Stimulated activated naive CD8-positive, alpha-beta T cell treated with anti-CD3 and anti-CD28 coated beads, Interleukin-15, amount 100 ng/mL, for 72 hours (primary cell): ENCODE results near the gene AHCYL2.
"Not testable (repeated sequence)": the region's sequence is repeated elsewhere in the genome, so short reads cannot be mapped to it uniquely, and the experiment has no call there.

Experiments used
- ATAC-seq: fragments of 150-1000 bp; cut with Tn5 transposase; 2 replicates; pipeline ENCODE4 v1.10.0; 2021; ENCODE audit warnings: mild to moderate bottlenecking, moderate library complexity
- DNase-seq, 2 donors: peaks; one replicate each; pipeline ENCODE4 v3.0.0; 2021 to 2022
- H3K27ac Mint-ChIP-seq, 2 donors: one replicate each; pipeline ENCODE4 v1.8.0; 2022; ENCODE audit warnings: mild to moderate bottlenecking in 2 of 2, mixed read lengths in 2 of 2, moderate library complexity in 2 of 2
- H3K27me3 Mint-ChIP-seq: one replicate; pipeline ENCODE4 v1.8.0; 2022; ENCODE audit warnings: mixed read lengths
- H3K4me1 Mint-ChIP-seq: one replicate; pipeline ENCODE4 v1.8.0; 2022; ENCODE audit warnings: mild to moderate bottlenecking, mixed read lengths
- H3K4me3 Mint-ChIP-seq, 2 donors: one replicate each; pipeline ENCODE4 v1.8.0; 2022; ENCODE audit warnings: mild to moderate bottlenecking in 2 of 2, mixed read lengths in 2 of 2, moderate library complexity in 1 of 2
- H3K9me3 Mint-ChIP-seq, 2 donors: one replicate each; pipeline ENCODE4 v1.8.0; 2022; ENCODE audit warnings: mixed read lengths in 2 of 2

AHCYL2 gene

DNA sequence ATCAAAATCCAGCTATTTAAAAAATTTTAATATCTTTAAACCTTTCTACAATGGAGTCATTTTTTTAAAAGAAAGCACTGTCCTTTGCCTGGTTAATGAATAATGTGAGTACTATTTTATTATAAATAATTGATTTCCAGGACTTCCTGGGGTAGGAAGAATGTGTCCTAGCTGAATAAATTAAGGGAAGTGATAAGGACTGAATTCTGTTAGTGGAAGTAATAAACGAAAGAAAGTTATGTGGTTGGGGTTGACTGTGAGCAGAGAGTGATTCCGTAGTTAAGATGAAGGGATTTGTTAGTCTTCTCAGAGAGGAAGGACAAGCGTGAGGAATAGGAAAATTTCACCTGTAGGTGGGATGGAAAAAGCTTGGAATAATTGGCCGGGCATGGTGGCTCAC lies 59.1 kb downstream of the AHCYL2 start:
- peaks cover 6% of the 10 kb centered on the region for H3K4me1 Mint-ChIP-seq
- no peaks in the 10 kb centered on the region for H3K9me3 Mint-ChIP-seq
- H3K4me3 Mint-ChIP-seq = no peak overlapping the region
- no peaks in the 10 kb centered on the region for H3K27me3 Mint-ChIP-seq
- no peak overlapping the region for H3K27ac Mint-ChIP-seq
- no peak for DNase-seq
- no peak for ATAC-seq

DNA sequence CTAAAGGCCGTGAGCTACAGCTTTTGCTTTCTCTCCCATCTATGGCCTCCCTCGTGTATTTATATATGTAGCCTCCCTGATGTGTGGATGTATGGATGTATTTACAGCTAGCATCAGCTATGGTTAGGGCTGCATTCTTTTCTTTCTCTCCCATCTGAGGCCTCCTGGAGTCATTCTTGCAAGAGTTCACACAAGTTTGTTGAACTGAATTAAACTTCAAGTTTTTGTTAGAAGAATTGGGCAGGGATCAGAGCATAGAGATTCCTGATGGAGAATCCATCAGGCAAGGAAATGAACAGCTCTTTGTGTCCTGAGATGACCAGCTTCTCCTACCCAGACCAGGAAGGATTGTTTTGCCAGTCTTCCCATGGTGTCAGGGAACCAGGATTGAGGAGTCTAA lies 60.3 kb downstream of the AHCYL2 start:
- ATAC-seq (no peak), DNase-seq (no peak)
- Mint-ChIP-seq H3K27me3 (no peaks in the 10 kb centered on the region), H3K9me3 (no peaks in the 10 kb centered on the region), H3K27ac (no peak overlapping the region), H3K4me3 (no peak overlapping the region), H3K4me1 (no peaks in the 10 kb centered on the region)

DNA sequence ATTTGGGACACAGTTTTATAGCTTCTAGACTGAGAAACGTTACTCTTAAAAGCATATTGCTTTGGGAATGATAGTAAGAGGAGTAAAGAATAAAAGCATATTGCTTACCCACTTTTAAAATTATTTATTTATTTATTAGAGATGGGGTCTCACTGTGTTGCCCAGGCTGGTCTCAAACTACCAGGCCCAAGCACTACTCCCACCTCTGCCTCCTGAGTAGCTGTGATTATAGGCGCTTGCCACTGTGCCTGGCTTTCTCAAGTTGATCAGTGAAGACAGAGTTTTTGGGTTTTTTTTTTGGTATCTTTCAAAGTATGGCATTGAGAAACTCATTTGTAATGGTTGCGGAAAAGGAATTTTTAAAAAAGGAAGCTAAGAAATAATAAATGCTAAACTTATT lies 68.0 kb downstream of the AHCYL2 start:
- ATAC-seq = no peak
- H3K27me3 Mint-ChIP-seq = no peaks in the 10 kb centered on the region
- H3K9me3 Mint-ChIP-seq = no peaks in the 10 kb centered on the region
- DNase-seq = no peak
- no peak overlapping the region for H3K27ac Mint-ChIP-seq
- no peaks in the 10 kb centered on the region for H3K4me1 Mint-ChIP-seq
- H3K4me3 Mint-ChIP-seq = no peak overlapping the region

DNA sequence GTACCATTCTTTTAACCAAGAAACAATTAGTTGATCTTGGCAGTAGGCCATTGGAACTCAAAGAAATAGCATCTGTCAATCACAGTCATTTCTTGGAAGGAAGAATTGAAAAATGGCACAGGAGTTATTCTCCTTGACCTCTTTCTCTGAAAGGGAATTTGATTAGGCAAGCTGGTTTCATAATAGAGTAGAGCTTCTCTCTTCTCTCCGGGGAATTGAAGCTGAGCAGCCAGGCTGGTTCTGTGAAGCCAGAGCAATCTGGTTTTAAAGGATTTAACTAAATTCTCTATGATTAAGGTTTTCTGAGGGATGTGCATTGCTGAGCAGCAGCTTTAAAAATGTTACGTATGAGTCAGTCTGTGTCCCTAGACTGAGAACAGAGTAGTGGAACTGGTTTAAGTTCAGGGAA lies 70.2 kb downstream of the AHCYL2 start:
- Mint-ChIP-seq H3K9me3 (no peaks in the 10 kb centered on the region), H3K27me3 (no peaks in the 10 kb centered on the region), H3K27ac (no peak overlapping the region), H3K4me1 (no peaks in the 10 kb centered on the region), H3K4me3 (no peak overlapping the region)
- ATAC-seq = no peak
- no peak for DNase-seq

DNA sequence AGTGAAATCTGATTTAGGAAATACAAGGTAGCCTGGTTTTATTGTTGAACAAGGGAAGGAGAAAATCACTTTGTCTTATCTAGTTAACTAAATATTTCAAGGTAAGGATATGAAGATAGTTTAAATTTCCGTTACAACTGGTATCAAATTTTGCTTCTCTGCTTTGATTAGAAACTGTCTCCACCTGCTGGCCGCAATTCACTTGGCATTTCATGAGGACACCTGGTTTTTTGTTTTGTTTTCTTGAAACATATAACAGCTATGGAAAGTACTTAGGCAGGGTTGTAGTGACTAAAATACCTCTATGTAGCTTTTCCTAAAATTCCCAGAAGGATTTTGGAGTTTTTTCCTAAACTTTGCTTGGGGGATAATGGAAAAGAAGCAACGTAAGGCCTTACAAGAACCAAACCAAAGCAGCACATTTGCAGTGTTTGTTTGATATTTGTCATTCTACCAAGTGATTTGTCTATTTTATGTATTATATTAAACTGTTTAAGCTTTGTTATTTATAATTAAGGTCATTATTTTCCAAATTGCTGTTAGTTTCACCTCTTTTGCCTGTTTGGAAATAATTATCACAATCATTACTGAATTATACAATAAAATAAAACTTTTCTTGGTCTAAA lies 73.6 kb downstream of the AHCYL2 start:
- peak; percentile 21 to 37 for DNase-seq
- no peak for ATAC-seq

DNA sequence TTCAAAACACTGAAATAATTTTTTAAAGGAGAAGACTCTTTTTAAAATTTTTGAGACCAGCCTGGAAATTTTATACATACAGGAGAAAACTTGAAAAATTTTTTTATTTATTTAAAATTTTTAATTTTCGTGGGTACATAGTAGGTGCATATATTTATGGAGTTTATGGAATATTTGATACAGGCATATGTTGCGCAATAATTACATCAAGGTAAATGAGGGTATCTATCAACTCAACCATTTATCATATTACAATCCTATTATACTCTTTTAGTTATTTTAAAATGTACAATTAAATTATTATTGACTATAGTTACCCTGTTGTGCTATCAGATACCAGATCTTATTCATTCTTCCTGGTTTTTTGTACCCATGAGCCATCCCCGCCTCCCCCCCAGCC lies 75.1 kb downstream of the AHCYL2 start:
- H3K4me1 Mint-ChIP-seq = no peaks in the 10 kb centered on the region
- H3K27ac Mint-ChIP-seq = no peak overlapping the region
- H3K4me3 Mint-ChIP-seq = no peak overlapping the region
- ATAC-seq (no peak), DNase-seq (no peak)
- H3K27me3 Mint-ChIP-seq = no peaks in the 10 kb centered on the region
- H3K9me3 Mint-ChIP-seq = peaks cover 10 to 22% of the 10 kb centered on the region in 2 donors

More for the DNA sequence above, 73.6 kb downstream of the AHCYL2 start:
- Mint-ChIP-seq H3K4me1 (no peaks in the 10 kb centered on the region), H3K27me3 (no peaks in the 10 kb centered on the region), H3K9me3 (peaks cover 0 to 12% of the 10 kb centered on the region in 2 donors), H3K27ac (no peak overlapping the region), H3K4me3 (no peak overlapping the region)

DNA sequence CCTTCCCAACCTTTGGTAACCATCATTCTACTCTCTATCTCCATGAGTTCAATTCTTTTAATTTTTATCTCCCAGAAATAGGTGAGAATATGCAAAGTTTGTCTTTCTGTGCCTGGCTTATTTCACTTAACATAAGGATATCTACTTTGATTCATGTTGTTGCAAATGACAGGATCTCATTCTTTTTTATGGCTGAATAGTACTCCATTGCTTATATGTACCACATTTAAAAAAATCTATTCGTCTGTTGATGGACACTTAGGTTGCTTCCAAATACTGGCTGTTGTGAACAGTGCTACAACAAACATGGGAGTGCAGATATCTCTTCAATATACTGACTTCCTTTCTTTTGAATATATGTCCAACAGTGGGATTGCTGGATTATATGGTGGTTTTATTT lies 75.5 kb downstream of the AHCYL2 start:
- H3K4me3 Mint-ChIP-seq, H3K27ac Mint-ChIP-seq, DNase-seq, H3K27me3 Mint-ChIP-seq, H3K4me1 Mint-ChIP-seq, ATAC-seq: not testable (repeated sequence)
- peaks cover 10 to 22% of the 10 kb centered on the region in 2 donors for H3K9me3 Mint-ChIP-seq

DNA sequence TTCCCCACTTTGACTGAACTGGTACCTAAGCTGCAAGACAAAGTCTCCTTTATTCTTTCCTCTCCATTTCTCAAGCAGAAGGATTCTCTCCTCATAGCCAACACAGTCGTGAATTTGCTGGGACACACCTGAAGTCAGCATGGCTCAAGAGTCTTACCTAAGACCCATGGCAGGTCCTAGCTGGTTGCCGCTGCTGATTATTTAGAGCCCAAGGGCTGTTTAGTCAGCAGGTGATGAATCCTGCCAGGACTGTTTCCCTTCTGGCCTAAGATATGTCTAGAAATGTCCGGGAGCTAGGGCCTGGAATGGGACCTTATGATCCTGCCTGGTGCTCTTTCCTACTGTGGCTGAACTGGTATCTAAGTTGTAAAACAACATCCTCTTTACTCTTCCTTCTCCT lies 82.8 kb downstream of the AHCYL2 start:
- H3K27me3 Mint-ChIP-seq = no peaks in the 10 kb centered on the region
- ATAC-seq (no peak), DNase-seq (no peak)

DNA sequence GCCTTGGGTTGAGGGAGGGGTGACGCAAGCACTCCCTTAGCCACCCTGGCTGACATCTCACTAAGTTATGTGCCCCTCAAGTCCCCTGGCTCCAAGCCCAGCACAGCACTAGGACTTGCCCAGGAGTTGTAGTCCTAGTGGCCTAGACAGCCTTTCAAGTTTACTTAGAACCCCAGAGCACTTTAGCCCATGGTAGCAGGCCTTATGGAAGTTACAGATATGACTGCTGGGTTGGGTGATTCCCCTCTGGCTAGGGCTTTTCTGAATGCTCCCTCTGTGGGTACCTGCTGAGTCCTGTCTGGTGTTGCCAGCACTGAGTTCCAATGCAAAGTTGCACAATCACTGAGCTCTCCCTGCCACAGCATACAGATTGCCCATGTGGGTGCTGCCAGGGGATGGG lies 83.2 kb downstream of the AHCYL2 start:
- Mint-ChIP-seq H3K4me1 (peaks cover 3% of the 10 kb centered on the region), H3K4me3 (no peak overlapping the region), H3K27ac (no peak overlapping the region), H3K9me3 (peaks cover 12 to 14% of the 10 kb centered on the region in 2 donors), H3K27me3 (no peaks in the 10 kb centered on the region)
- ATAC-seq (no peak), DNase-seq (no peak)

More for the DNA sequence above, 82.8 kb downstream of the AHCYL2 start:
- Mint-ChIP-seq H3K4me3 (no peak overlapping the region), H3K4me1 (no peaks in the 10 kb centered on the region), H3K27ac (no peak overlapping the region), H3K9me3 (peaks cover 10 to 15% of the 10 kb centered on the region in 2 donors)

DNA sequence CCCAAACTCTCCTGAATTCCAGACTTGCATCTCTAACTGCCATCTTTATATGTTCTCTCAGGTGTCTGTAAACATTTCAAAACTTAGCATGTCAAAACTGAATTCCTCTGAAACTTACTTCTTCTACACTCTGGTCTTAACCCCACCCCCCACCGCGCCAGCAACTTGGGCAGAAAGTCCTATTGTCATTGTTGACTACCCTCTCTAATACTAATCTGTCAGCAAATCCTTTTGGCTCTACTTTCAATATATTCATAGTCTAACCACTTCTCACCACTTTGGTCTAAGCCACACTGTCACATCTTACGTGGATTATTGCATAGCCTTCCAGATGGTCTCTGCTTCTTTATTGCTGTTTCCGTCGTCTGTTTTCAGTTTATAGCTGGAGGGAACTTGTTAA lies 86.6 kb downstream of the AHCYL2 start:
- no peak for DNase-seq
- Mint-ChIP-seq H3K27me3 (no peaks in the 10 kb centered on the region), H3K27ac (no peak overlapping the region), H3K4me3 (no peak overlapping the region), H3K9me3 (peaks cover 0 to 6% of the 10 kb centered on the region in 2 donors), H3K4me1 (peaks cover 8% of the 10 kb centered on the region)
- ATAC-seq = no peak

DNA sequence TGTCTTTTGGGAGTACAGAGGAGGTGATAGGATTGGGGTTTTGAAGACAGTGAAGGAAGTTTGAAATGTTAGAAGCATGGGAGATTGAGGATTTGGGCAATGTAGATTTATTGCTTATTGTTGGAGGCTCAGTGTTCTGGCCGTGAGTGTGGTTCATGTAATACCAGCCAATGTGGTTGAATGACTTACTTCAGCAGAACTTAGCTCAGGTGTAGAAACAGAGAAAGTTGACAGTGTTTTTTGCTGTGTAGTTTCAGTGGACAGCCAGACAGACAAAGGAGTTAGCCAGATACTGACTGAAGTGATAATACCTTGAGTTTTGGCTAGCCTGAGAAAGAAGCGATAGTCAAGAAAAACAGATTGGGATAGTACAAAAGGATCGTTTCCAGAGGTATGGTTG lies 88.5 kb downstream of the AHCYL2 start:
- Mint-ChIP-seq H3K27me3 (no peaks in the 10 kb centered on the region), H3K4me3 (no peak overlapping the region), H3K27ac (peak overlapping the region in 1 of 2 donors; percentile 79), H3K4me1 (peaks cover 8% of the 10 kb centered on the region), H3K9me3 (peaks cover 0 to 6% of the 10 kb centered on the region in 2 donors)
- no peak for ATAC-seq
- no peak for DNase-seq

DNA sequence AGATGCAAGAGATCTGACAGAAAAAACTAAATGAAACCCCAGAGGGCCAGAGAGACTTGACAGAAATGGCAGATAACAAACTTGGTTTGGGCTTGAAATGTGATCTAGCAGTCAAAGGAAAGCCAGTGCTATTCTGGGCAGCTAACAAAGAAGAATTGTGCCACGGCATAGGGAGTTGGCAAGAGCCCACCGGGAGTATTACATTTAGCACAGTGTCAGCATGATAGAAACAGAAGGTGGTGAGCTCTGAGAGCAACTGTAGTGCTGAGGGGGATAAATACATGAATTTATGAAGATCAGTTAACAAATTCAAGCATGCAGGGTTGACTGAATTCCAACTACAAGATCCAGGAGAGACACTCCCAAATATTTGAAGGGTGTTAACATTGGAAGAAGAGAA lies 91.1 kb downstream of the AHCYL2 start:
- Mint-ChIP-seq H3K27ac (no peak overlapping the region), H3K4me1 (peaks cover 8% of the 10 kb centered on the region), H3K9me3 (peaks cover 0 to 6% of the 10 kb centered on the region in 2 donors), H3K4me3 (no peak overlapping the region), H3K27me3 (no peaks in the 10 kb centered on the region)
- DNase-seq (no peak), ATAC-seq (no peak)

DNA sequence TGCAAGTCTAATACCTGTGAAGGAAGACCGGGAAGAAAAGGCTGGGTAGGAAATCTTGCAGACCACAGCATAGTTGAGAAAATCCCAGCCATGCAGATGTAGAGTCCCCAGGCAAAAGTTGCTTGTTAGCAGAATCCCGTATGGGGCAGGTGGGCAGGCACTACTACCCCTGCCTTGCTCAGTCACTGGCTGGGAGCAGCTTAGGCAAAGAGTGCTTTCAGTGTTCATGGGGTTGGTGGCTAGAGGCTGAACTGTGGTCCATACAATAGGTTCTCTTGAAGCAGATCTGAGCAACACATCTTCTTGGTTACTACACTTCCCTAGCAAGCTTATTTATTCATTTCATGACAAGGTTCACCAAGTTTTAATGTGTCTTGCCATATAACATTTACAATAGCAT lies 92.6 kb downstream of the AHCYL2 start:
- peaks cover 8% of the 10 kb centered on the region for H3K4me1 Mint-ChIP-seq
- H3K27me3 Mint-ChIP-seq = no peaks in the 10 kb centered on the region
- no peak for ATAC-seq
- no peak overlapping the region for H3K4me3 Mint-ChIP-seq
- DNase-seq = no peak
- H3K9me3 Mint-ChIP-seq = peaks cover 0 to 6% of the 10 kb centered on the region in 2 donors
- no peak overlapping the region for H3K27ac Mint-ChIP-seq

DNA sequence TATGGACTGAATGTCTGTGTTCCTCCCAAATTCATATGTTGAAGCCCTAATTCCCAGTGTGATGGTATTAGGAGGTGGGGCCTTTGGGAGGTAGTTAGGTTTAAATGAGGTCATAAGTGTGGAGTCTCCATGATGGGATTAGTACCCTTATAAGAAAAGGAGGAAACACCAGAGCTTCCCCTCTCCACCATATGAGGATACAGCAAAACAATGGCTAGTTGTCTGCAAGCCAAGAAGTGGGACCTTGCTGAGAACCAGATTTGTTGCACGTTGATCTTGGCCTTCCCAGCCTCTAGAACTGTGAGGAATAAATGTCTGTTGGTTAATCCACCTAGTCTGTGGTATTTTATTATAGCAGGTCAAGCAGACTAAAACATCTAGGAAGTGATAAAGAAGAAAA lies 102.2 kb downstream of the AHCYL2 start:
- ATAC-seq = no peak
- no peak overlapping the region for H3K4me3 Mint-ChIP-seq
- no peaks in the 10 kb centered on the region for H3K27me3 Mint-ChIP-seq

DNA sequence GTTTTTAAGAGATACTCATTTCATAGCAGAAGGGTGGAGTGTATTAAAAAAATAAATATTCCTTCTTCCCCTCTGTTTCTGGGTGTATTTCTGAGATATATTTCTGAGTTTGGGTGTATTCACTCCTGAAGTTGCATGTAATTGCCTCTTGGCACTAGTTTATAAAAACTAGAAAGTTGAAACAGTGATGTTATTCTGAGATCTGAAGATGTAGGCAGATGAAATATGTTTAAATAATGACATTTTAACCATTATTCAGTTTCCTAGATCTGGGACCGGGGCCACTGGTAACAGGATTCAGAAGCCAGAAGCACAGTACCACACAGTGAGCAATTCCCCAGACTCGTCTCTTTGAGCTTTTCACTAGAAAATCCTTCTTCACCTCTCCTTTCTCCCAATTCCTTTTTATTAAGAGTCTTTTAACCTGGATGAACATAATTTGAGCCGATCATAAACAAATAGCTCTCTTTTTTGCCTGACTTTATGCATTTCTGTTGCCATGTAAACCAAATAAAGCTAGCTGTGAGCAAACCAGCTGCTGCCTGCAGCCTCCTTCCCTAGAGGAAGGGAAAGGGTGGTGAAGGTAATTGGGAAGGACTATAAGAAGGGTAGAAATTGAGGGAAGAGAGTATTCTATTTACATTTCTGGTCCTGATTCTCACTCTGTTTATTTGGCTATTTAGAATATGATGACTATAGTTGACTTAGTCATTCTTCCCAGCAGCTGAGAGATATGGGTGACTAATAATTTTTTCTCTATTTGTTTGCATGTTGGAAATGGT lies 107.6 kb downstream of the AHCYL2 start:
- Mint-ChIP-seq H3K27ac (no peak overlapping the region), H3K9me3 (no peaks in the 10 kb centered on the region), H3K4me1 (no peaks in the 10 kb centered on the region), H3K27me3 (no peaks in the 10 kb centered on the region), H3K4me3 (no peak overlapping the region)
- ATAC-seq (no peak), DNase-seq (no peak)

More for the DNA sequence above, 102.2 kb downstream of the AHCYL2 start:
- no peak for DNase-seq
- H3K27ac Mint-ChIP-seq = no peak overlapping the region
- peaks cover 15 to 20% of the 10 kb centered on the region in 2 donors for H3K9me3 Mint-ChIP-seq
- H3K4me1 Mint-ChIP-seq = no peaks in the 10 kb centered on the region

DNA sequence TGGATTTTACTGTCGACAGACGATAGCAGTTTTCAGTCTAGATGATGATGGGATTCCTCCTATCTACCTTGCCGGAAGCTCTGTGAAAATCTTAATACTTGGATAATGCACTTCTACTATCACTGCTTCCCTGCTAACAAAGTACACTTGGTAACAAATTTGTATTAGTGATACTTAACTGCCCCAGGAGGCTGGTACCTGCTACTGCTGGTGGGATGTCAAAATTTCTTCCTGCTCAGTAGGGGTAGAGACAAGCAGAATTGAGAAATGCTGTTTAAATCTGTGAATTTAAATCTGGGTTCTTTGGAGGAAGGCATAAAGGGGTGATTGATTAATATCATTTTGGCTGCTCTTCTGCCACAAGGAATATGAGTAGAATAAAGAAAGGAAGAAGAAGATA lies 109.6 kb downstream of the AHCYL2 start:
- Mint-ChIP-seq H3K4me3 (no peak overlapping the region), H3K4me1 (no peaks in the 10 kb centered on the region), H3K9me3 (no peaks in the 10 kb centered on the region), H3K27ac (no peak overlapping the region), H3K27me3 (no peaks in the 10 kb centered on the region)
- DNase-seq (no peak), ATAC-seq (no peak)
